Pancreas (tissue), 10 donors: Measurements from ENCODE around the gene TP53BP2. TPM values are rescaled to one million over a fixed set of nuclear protein-coding genes. Genes with fewer than 3 reads are reported as not detected.
"Not testable (repeated sequence)": the region's sequence is repeated elsewhere in the genome, so short reads cannot be mapped to it uniquely, and the experiment has no call there.

Source experiments
- ATAC-seq, 4 donors: fragments of 200-7000 bp; cut with Tn5 transposase; one replicate each; pipeline versions ENCODE4 v1.8.0 to v1.9.1; 2020; ENCODE audit warnings: mild to moderate bottlenecking in 4 of 4, moderate library complexity in 4 of 4
- DNase-seq, 6 donors: peaks; one replicate each; pipeline ENCODE4 v3.0.0-alpha.2; 2020
- FAIRE-seq: peaks from 2 replicates; lab custom pipeline; 2012; peaks lifted over from hg19 to GRCh38; lab: Jason Lieb, UNC
- H3K27ac ChIP-seq, 4 donors: fragments of 200-600 bp; sonication (generic); 1 replicate in 3 of 4; 2 replicates in 1 of 4; pipeline versions ENCODE4 v1.5.0 to v1.8.0; 2020
- H3K27me3 ChIP-seq, 4 donors: fragments of 200-600 bp; one replicate each; pipeline ENCODE4 v1.8.0; 2021
- H3K36me3 ChIP-seq, 3 donors: fragments of 200-600 bp; sonication (generic) in 1 of 3; one replicate each; pipeline versions ENCODE4 v1.5.0 to v1.8.0; 2020 to 2021
- H3K4me1 ChIP-seq, 3 donors: fragments of 200-600 bp; one replicate each; pipeline ENCODE4 v1.8.0; 2021
- H3K4me3 ChIP-seq, 4 donors: fragments of 200-600 bp; sonication (generic) in 2 of 4; one replicate each; pipeline versions ENCODE4 v1.5.0 to v1.8.0; 2020 to 2021
- H3K9me3 ChIP-seq, 4 donors: fragments of 200-600 bp; one replicate each; pipeline ENCODE4 v1.8.0; 2021
- WGBS, 2 donors: extraction: QIAGEN DNeasy Blood & Tissue Kit; methylation state at CpG; one replicate each; pipeline ENCODE4 v1.1.7; 2013; 5-methylcytosine and 5-hydroxymethylcytosine counted together
- intact Hi-C, 3 donors: fragments of 100-400 bp; cut with DNase I; formaldehyde crosslinking; loops; one replicate each; pipeline versions ENCODE4 v1.11.1 to v1.14.2; 2022
- polyA plus RNA-seq, 2 donors: library from polyadenylated mRNA; stranded (reverse); fragments of 200-250 nt; gene quantifications; one replicate each; pipeline ENCODE4 v1.2.3, GENCODE V29; 2013
- total RNA-seq, 6 donors: library from RNA; stranded (reverse); fragmentation: NEBNext Ultra II Directional in 4 of 6; extraction: Animal tissue kit (Norgen Biotek cat#: 25700) in 4 of 6; gene quantifications; one replicate each; pipeline versions ENCODE4 v1.2.1 to v1.2.4, GENCODE V29; 2021 to 2023
- TF ChIP-seq, protein P1 (sequence below), 4 donors: fragments of 200-600 bp; sonication (generic) in 3 of 4; IDR thresholded peaks; one replicate each; pipeline versions ENCODE4 v1.5.0 to v1.8.0; 2021; ENCODE audit warnings: antibody characterized with exemption in 4 of 4
- donor health status: healthy with polysubstance abuse.
- donor health status: DM: no; HTN: no; CAD: no; lungs with moderate emphysema.
- donor health status: DM: no; HTN: no; CAD: no.
- donor health status: control.
- donor health status: control.
- donor health status: Bipolar disorder and iron deficiency.
- donor health status: DM: yes; HTN: yes; CAD: no.
- donor health status: DM: no; HTN: no; CAD: no.
- donor health status: DM: no; HTN: no; CAD: no.
- donor health status: DM: yes; HTN: yes; CAD: no.

TP53BP2 gene
- total and polyA plus RNA-seq, 8 donors, result 5.5 to 31.7 (median 14.1) TPM

DNA sequence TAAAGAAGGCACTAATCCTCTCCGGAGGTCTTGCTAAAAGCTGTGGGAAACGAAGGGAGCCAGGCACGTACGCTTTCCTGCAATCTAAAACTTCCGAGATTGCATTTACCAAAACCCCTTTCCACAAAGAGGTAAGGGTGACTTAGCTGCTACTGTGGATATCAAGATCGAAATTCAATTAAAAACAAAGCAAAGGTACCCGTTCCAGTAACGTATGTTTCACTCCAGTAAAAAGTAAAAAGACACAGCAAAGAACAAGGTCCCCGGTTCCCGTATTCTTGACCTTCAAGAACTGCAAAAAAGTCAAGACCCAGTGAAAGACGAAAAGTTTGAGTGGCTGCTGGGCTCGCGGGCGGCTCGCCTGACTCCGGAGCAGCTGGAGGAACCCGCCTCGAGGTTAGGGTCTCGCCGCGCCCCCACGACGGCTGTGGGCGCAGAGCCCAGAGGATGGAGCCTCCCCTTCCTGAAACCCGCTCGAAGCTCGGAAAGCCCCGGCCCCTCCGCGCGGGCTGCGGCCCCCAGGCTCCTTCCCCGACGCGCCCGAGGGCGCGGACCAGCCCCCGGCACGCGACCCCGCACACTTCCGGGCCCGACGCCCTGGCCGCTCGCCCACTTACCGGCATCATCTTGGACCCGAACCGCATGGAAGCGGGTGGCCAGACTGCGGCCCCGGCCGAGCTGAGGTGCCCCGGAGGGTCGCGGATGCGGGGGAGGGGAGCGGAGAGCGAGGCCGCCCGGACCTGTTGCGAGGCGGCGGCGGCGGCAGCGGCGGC lies 524 bp downstream of the TP53BP2 start:
- intact Hi-C loops, result no loop called here
- peaks cover 0 to 43% (median 12%) of the 10 kb centered on the region in 3 donors for H3K4me1 ChIP-seq
- WGBS, 2 donors, result 0% methylated on average over 42 to 69 of the region's 69 CpGs
- ATAC-seq (peak; percentile 12 to 44 (median 33)), FAIRE-seq (no peak), DNase-seq (peak; percentile 41 to 87 (median 75))
- H3K36me3 ChIP-seq, result no peaks in the 10 kb centered on the region
- H3K9me3 ChIP-seq, result no peaks in the 10 kb centered on the region
- TF ChIP-seq, protein P1, sequence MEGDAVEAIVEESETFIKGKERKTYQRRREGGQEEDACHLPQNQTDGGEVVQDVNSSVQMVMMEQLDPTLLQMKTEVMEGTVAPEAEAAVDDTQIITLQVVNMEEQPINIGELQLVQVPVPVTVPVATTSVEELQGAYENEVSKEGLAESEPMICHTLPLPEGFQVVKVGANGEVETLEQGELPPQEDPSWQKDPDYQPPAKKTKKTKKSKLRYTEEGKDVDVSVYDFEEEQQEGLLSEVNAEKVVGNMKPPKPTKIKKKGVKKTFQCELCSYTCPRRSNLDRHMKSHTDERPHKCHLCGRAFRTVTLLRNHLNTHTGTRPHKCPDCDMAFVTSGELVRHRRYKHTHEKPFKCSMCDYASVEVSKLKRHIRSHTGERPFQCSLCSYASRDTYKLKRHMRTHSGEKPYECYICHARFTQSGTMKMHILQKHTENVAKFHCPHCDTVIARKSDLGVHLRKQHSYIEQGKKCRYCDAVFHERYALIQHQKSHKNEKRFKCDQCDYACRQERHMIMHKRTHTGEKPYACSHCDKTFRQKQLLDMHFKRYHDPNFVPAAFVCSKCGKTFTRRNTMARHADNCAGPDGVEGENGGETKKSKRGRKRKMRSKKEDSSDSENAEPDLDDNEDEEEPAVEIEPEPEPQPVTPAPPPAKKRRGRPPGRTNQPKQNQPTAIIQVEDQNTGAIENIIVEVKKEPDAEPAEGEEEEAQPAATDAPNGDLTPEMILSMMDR (IDR thresholded peaks at IDR 0.05), result no peak
- H3K27ac ChIP-seq, result peak overlapping the region; percentile 86 to 99 (median 98)
- no peaks in the 10 kb centered on the region for H3K27me3 ChIP-seq
- H3K4me3 ChIP-seq, result peak overlapping the region; percentile 51 to 97 (median 84)

DNA sequence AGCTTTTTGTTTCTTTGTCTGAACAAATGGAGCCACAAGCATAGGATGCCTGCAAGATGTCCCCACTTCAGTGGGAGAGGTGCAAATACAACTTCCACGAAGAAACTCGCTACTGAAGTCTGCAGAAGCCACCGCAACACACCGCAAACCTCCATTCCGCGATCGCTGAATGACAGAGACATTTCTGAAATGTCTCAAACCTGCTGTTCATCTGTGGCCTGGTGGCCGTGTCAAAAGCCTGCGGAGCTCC lies 1.0 kb downstream of the TP53BP2 start:
- H3K27me3 ChIP-seq, result no peaks in the 10 kb centered on the region
- intact Hi-C loops, result no loop called here
- TF ChIP-seq, protein P1 (IDR thresholded peaks at IDR 0.05), result no peak
- peak overlapping the region; percentile 51 to 97 (median 84) for H3K4me3 ChIP-seq
- H3K27ac ChIP-seq, result peak overlapping the region in 3 of 4 donors; percentile 86 to 99 (median 99)
- ATAC-seq (peak in 1 of 4 donors; percentile 2), DNase-seq (no peak), FAIRE-seq (no peak)
- H3K9me3 ChIP-seq, result no peaks in the 10 kb centered on the region
- H3K36me3 ChIP-seq, result no peaks in the 10 kb centered on the region
- WGBS, 2 donors, result 1% methylated on average over 9 of the region's 9 CpGs
- peaks cover 0 to 43% (median 12%) of the 10 kb centered on the region in 3 donors for H3K4me1 ChIP-seq

DNA sequence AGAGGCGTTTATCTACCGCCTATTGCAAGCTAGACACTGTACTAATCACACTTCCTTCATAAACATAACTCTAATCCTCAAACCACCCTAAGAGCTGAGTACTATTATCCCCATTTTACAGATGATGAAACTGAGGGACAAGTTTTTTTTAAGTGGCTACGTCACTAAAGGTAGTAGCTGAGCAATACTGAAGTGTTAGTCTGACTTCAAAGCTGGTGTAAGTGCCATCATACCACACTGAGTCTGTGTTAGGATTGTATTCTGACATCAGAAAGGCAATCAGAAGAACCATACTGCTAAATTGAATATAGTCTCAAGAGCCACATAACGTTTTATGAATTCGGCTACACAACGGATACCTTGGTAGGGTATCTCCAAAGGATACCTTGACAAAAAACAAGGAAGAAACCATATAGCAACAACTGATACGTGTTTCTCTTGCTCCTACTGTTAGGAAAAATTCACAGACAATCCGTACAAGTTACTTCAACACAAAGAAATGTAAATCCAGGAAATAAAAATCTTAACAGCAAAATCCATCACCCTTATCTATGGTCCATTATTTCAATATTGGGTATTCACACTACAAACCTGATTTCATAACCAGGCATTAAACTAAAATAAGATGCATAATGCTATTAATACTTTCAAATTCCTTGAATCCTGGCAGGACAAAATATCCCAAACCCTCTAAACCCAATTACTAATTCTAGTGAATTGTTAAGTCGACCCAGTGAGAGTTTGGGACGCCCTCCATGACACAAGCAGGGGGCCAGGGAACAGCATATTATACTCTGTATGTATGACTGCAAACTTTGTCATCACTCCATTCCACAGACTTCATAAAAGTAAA lies 1.6 kb downstream of the TP53BP2 start:
- ATAC-seq, result no peak
- H3K4me1 ChIP-seq, result peaks cover 0 to 43% (median 12%) of the 10 kb centered on the region in 3 donors
- FAIRE-seq, result no peak
- WGBS, 2 donors, result 50 to 62% methylated on average over 10 of the region's 10 CpGs
- intact Hi-C loops, result no loop called here
- H3K27me3 ChIP-seq, result no peaks in the 10 kb centered on the region
- H3K4me3 ChIP-seq, result peak overlapping the region; percentile 51 to 97 (median 84)
- no peak for DNase-seq
- no peaks in the 10 kb centered on the region for H3K9me3 ChIP-seq
- TF ChIP-seq, protein P1 (IDR thresholded peaks at IDR 0.05), result no peak
- H3K27ac ChIP-seq, result peak overlapping the region in 3 of 4 donors; percentile 86 to 99 (median 99)
- no peaks in the 10 kb centered on the region for H3K36me3 ChIP-seq

DNA sequence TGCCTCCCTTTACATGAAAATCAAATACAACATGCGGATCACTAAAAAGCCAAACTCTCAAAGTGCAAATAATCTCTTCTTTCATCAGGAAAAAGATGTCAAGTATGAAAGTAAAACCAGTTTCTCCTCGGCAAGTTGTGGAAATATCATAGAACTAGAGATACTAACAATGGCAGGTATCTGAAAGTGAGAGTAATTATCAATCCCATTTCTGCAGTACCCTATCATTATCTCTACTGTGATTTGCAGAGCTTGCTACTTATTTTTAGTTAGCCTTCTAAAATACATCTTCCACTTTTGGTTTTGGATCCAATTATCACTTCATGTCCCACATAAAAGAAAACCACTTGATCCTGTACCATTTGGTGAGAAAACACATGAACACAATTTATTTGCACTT lies 3.0 kb downstream of the TP53BP2 start:
- ATAC-seq, result no peak
- TF ChIP-seq, protein P1 (IDR thresholded peaks at IDR 0.05), result no peak
- Histone ChIP-seq H3K4me1 (peaks cover 5 to 50% (median 17%) of the 10 kb centered on the region in 3 donors), H3K9me3 (no peaks in the 10 kb centered on the region), H3K27ac (no peak overlapping the region), H3K36me3 (no peaks in the 10 kb centered on the region), H3K4me3 (no peak overlapping the region), H3K27me3 (no peaks in the 10 kb centered on the region)
- intact Hi-C loops, result no loop called here
- DNase-seq, result no peak
- no peak for FAIRE-seq
- WGBS, 2 donors, result 55% methylated on average over 2 of the region's 2 CpGs

DNA sequence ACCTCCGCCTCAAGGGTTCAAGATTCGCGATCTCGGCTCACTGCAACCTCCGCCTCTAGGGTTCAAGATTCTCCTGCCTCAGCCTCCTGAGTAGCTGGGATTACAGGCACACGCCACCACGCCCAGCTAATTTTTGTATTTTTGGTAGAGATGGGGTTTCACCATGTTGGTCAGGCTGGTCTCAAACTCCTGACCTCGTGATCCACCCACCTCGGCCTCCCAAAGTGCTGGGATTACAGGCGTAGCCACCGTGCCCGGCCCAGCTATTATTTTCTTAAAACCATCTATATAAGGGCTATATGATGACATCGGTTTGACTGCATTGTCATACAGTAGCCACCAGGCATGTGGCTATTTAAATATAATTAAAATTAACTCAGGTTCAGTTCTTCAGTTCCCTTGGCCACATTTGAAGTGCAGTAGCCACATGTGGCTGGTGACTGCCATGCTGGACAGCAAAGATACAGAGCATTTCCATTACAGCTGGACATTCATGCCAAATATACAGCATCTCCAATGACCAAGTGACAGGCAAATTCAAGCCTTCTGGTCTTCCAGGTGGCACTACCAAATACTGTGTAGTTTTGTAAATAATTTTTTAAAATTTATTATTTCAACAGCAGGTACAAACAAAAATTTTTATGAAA lies 3.6 kb downstream of the TP53BP2 start:
- intact Hi-C loops, H3K27me3 ChIP-seq, DNase-seq, H3K4me3 ChIP-seq, H3K27ac ChIP-seq, ATAC-seq, FAIRE-seq, H3K36me3 ChIP-seq, H3K9me3 ChIP-seq: not testable (repeated sequence)
- H3K4me1 ChIP-seq, result peaks cover 5 to 51% (median 17%) of the 10 kb centered on the region in 3 donors
- WGBS, 2 donors, result 95 to 98% methylated on average over 13 of the region's 13 CpGs
